HTR-8/SVneo (cell line): ENCODE data around the gene AIG1.
"Not testable (repeated sequence)": the region's sequence is repeated elsewhere in the genome, so short reads cannot be mapped to it uniquely, and the experiment has no call there.

Experiments
- DNase-seq: peaks from one replicate; pipeline ENCODE4 v3.0.0; 2011; ENCODE audit warnings: low spot score, mixed read lengths; ENCODE audit not compliant: insufficient read length
- FAIRE-seq: peaks from 2 replicates; lab custom pipeline; 2011; peaks lifted over from hg19 to GRCh38; lab: Jason Lieb, UNC

AIG1 gene, protein sequence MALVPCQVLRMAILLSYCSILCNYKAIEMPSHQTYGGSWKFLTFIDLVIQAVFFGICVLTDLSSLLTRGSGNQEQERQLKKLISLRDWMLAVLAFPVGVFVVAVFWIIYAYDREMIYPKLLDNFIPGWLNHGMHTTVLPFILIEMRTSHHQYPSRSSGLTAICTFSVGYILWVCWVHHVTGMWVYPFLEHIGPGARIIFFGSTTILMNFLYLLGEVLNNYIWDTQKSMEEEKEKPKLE

DNA sequence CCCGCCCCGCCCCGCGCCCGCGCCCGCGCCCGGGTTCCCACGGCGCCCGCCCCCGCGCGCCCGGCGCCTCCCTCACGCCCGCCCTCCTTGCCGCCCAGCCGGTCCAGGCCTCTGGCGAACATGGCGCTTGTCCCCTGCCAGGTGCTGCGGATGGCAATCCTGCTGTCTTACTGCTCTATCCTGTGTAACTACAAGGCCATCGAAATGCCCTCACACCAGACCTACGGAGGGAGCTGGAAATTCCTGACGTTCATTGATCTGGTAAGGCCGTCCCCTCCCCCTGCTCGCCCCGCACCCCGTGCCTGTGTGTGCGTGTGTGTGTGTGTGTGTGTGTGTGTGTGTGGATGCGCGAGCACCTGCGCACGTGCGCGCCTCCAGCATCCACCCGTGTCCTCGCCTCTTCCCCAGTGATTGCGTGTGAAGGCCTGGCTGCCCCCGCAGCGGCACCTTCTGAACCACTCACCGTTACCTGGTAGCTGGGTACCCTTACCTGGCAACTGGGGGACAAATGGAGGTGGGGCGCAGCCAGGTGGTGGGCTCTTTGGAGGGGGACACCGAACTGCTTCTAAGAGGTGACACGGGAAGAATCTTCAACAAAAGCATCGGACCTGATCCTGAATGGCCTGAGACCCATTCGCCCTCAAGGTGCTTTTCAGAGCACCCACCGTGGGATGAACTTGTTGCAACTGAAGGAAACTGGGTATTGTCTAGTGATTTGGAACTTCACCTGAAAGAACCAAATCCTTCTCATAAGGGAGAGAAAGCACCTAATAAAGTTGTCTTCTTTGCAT lies at the start of gene AIG1:
TSS of gene AIG1 (plus strand) at position 84 of the 791 bp plus-strand sequence. CDS start at position 121, 37 bp downstream.
- DNase-seq: peak; percentile 59
- no peak for FAIRE-seq

DNA sequence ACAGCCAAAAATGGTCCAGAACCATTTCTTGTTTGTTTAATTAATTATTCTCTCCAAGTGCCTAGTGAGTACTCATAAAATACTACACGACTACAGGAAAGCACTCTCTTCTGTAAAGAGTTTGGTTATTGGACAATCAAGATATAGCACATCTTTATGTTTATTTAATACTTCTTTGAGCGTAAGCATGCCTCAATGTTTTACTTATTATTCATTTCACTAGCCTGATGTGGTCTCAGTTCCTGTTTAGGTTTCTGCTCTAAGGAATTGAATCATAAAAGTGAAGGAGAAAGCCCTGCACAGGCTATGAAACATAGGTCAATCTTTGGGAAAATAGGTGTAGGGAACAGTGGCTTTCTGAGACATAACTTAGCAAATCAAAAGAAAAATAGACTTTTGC lies 45.9 kb upstream of the AIG1 start:
- DNase-seq (no peak), FAIRE-seq (no peak)

DNA sequence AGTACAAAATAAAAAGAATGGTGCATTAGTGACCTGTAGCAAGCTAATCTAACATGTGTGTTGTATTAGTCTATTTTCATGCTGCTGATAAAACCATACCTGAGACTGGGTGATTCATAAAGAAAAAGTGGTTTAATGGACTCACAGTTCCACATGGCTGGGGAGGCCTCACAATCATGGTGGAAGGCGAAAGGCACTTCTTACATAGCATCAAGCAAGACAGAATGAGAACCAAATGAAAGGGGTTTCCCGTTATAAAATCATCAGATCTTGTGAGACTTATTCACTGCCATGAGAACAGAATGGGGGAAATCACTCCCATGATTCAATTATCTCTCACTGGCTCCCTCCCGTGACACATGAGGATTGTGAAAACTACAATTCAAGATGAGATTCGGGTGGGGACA lies 45.4 kb upstream of the AIG1 start:
- no peak for FAIRE-seq
- no peak for DNase-seq

DNA sequence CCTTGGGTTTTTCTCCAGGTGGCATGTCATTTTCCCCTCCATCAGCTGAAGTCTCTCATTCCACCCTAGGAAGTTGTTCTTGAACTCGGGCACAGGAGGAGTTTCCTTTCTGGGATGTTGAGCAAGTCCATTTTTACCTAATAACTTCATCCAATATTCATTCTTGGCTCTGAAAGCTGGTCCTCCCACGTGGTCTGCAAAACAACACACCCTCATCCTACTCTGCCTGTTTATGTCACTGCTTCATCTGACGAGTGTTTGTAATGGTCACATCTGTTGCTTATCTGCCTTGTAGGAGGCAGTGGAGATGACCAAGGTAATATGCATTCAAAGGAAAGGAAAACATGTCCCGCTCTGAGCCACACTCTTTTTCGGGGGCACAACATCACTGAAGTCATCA lies 41.7 kb upstream of the AIG1 start:
- DNase-seq (no peak), FAIRE-seq (no peak)

DNA sequence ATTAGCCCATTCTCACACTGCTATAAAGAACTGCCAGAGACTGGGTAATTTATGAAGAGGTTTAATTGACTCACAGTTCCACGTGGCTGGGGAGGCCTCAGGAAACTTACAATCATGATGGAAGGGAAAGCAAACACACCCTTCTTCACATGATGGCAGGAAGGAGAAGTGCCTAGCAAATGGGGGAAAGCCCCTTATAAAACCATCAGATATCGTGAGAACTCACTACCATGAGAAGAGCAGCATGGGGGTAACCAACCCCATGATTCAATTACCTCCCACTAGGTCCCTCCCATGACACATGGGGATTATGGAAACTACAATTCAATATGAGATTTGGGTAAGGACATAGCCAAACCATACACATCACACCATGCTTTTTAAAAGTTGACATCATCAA lies 39.8 kb upstream of the AIG1 start:
- not testable (repeated sequence) for FAIRE-seq, DNase-seq

DNA sequence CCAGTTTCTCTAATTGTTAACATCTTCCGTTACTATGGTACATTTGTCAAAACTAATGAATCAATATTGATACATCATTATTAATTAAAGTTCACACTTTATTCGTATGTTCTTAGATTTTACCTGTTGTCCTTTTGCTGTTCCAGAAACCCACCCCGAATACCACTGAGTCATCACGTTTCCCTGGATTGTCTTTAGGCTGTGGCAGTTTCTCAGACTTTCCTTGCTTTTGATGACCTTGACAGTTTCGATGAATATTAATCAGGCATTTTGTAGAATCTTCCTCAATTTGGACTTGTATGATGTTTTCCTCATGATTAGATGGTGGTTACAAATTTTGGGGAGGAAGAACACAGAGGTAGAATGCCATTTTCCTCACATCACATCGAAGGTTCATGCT lies 39.1 kb upstream of the AIG1 start:
- FAIRE-seq: no peak
- no peak for DNase-seq

DNA sequence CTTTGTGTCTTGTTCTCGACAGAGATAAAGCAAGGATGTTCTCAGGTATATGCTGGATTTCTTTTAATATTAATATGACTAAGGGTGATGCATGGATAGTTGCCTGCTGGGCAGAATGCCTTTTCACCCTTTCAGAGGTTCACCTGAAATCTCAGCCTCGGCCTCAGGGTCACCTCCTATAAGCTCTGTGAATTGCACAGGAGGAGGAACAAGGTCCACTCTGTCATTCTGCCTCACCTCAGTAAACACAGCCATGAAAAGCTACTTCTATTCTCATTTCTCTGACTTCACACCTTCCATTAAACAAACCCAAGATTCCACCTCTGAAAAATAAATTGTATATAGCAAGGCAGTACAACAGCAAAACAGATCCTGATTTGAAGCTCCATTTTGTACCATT lies 38.1 kb upstream of the AIG1 start:
- DNase-seq: no peak
- FAIRE-seq: no peak

DNA sequence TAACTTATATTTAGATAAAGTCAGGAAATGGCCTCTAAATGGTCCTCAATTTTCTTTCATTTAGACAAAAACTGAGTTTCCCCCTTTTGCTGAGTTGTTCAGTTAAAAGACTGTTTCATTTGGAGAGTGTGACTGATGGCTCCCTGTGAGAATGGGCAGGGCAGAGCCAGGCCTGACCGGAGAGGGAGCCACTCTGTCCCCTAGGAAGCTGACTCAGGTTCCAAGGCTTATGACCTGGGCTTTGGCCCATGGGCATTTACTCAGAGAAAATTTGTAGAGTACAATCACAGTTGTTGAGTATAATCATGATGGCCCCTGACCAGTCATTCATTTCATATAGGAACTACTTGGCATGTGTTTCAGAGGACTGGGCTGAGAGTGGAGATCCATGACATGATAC lies 37.0 kb upstream of the AIG1 start:
- FAIRE-seq (no peak), DNase-seq (no peak)

DNA sequence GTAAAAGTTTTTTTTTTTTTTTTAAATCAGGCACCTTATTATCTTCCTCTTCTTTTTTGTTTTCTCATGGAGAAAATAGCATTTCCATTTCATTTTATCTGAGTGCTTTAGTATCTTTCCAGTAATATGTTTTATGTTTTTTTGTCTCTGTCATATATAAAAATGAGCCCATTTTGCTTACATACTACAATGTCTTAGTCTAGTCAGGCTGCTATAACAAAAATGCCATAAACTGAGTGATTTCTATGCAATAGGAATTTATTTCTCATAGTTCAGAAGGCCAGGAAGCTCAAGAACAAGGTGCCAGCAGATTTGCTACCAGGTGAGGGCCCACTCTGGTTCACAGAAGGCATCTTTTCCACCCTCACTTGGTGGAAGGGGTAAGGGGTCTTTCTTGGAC lies 35.7 kb upstream of the AIG1 start:
- DNase-seq (no peak), FAIRE-seq (no peak)

DNA sequence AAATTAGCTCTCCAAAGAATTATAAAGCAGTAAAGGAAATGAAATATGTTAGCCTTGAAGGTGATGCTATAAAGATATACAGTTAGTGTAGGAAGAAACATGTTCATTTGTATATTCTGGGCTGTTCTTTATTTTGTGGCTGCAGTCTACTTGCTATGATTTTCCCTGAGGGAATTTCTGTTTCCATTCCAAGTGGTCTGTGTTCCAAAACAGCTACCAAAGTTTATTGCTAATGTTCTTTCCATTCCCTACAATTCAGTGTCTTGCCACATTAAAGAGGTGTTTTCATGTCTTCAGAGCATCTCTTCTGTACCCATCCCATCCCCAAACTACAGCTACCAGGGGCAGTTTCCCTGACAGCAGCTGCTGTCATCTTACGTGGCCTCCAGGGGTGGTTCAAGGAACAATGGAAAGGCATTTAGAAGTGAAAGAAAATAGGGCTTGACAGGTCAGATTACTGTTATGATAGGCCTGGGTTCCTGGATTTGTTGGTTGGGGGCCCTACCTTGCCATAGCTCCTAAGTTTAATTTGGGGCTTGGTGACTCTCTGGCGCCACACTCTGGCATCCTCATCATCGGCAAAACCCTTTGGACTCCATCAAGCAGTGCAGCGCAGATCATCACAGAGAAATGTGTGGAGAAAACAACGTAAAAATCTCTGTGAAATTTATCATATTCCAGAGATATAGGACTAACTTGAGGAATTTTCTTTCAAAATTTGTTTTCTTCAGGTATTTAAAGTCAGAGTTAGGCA lies 33.8 kb upstream of the AIG1 start:
- no peak for FAIRE-seq
- peak; percentile 10 for DNase-seq

DNA sequence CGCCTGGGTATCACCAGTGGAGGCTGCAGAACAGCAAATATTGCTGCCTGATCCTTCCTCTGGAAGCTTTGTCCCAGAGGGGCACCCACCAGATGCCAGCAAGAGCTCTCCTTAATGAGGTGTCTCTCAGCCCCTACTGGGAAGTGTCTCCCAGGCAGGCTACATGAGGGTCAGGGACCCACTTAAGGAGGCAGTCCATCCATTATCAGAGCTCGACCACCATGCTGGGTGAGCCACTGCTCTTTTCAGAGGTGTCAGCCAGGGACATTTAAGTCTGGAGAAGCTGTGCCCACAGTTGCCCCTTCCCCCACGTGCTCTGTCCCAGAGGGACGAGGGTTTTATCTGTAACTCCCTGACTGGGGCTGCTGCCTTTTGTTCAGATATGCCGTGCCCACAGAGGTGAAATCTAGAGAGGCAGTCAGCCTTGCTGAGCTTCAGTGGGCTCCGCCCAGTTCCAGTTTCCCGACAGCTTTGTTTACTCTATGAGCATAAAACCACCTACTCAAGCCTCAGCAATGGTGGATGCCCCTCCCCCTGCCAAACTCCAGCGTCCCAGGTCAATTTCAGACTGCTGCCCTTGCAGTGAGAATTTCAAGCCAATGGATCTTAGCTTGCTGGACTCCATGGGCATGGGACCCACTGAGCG lies 25.9 kb upstream of the AIG1 start:
- FAIRE-seq: no peak
- no peak for DNase-seq

DNA sequence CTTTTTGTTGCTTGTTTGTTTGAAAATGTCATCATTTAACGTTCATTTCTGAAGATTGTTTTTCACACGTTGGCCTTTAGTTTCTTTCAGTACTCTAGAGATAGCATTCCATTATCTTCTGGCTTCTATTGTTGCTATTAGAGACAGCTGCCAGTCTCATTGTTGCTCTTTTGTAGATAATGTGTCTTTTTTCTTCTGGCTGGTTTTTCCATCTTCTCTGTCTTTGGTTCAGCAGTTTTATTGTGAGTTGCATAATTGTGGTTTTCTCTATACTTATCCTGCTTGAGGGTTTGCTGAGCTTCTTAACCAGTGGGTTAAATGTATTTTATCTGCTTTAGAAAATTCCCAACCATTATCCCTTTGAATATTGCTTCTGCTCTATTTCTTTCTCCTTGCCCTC lies 23.2 kb upstream of the AIG1 start:
- FAIRE-seq (no peak), DNase-seq (no peak)

DNA sequence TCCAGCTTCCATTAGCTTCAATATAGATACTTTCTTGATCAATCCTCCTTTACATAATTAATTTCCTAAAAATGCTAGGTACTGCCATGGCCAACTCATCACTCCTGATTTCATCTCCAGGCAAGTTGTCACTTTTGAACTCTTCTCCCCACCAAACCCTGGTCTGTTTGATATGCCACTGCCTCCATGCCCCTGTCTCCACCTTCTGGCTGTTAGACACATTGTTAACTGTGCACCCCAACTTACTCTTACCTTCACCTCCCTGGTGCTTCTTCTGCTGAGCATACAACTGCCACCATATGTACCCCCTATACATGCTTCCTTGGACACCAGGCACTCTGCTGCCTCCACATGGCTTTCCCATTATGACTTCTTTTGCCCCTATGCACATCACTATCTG lies 21.9 kb upstream of the AIG1 start:
- DNase-seq (no peak), FAIRE-seq (no peak)

DNA sequence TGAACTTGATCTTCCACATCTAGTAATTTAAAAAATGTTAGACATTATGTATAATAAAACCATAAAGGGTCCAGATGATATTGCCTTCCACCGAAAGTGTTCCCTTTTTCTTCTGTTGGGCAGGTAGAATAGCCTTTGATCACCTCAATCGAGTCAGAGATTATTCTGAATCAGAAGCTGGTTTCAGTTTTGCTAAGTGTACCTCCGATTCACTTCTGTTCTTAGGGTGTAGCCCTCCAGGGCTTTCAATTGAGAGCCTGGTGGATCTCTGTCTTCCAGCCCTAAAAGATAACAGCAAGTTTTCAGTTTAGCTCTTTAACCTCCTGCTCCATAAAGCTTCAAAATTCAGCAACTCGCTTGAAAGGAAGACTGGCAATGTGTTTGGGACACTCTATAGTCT lies 21.1 kb upstream of the AIG1 start:
- DNase-seq (no peak), FAIRE-seq (no peak)

DNA sequence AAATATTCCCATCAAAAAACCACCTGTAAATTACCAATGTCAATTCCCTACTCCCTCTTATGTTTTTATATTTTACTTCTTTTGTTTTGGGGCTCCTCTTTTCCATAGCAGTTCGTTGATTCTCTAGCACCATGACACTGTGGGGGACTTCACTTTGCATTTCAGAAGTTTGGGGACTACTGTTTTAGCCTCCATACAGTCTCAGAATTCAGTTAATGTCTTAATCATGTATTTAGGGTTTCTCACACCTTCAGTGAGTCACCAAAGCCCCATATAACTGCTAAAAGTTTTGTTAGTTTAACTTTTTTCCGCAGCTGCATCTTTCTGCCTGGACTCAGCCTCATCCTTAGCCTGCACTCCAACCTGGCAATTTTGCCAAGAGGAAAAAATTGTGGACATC lies 20.7 kb upstream of the AIG1 start:
- no peak for DNase-seq
- FAIRE-seq: no peak

DNA sequence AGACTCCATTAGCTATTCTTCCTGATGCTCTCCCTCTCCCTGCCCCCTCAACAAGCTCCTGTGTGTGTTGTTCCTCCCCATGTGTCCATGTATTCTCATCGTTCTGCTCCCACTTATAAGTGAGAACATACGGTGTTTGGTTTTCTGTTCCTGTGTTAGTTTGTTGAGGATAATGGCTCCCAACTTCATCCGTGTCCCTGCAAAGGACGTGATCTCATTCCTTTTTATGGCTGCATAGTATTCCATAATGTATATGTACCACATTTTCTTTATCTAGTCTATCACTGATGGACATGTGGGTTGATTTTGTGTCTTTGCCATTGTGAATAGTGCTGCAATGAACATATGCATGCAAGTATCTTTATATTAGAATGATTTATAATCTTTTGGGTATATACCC lies 16.3 kb upstream of the AIG1 start:
- not testable (repeated sequence) for DNase-seq, FAIRE-seq

DNA sequence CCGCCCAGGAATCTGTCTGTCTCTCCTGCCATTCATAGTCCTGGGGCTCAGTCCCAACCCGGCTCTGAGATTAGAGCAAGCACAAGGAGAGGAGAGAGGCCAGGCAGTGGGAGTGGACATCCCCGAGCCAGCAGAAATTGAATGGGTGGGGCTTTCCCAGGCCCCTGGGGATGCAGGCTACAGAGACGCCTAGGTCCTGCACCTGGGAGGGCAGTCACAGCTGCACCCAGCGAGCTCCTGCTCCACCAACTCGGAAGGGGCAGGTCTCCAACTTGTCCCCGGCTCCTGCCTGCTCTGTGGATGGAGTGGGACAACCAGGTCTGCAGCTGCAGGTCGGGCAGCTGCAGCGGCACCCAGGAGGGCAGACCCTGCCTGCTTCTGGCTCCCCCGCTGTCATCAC lies 11.1 kb upstream of the AIG1 start:
- no peak for FAIRE-seq
- DNase-seq: no peak

DNA sequence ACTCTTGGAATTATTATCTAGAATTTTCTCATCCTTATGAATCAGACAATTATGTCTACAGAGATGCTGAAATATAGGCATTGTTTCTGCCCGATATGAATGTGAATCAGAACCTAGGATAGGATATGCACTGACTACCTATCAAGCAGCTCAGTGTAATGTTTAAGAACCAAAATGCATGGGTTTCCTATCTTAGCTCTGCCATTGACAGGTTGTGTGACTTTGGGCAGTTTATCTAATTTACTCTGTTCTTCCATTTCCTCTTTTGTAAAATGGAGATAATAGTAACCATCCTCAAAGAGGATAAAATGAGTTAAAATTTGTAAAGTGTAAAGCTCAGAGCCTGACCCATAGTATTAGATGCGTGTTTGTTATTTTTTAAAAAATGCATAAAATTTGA lies 10.2 kb upstream of the AIG1 start:
- no peak for DNase-seq
- no peak for FAIRE-seq

DNA sequence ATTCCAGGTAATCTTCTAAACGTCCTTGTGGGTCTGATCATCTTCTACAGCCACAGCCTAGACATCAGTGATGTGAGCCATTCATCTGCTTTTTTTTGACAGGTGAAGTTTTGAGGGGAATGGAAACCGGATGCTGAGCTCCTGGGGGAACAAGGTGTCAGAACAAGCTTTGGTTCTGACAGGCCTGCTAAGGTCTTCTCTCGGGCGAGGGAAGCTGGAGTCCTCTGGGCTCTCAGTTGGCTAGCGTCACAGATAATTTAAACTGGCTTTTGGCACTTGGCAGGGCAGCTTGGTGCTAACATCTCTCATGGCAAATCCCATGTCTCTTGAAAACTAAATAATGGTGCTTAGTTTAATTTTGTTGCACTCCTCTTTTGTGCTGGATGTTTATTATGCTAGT lies 8.4 kb upstream of the AIG1 start:
- FAIRE-seq: no peak
- DNase-seq: no peak

DNA sequence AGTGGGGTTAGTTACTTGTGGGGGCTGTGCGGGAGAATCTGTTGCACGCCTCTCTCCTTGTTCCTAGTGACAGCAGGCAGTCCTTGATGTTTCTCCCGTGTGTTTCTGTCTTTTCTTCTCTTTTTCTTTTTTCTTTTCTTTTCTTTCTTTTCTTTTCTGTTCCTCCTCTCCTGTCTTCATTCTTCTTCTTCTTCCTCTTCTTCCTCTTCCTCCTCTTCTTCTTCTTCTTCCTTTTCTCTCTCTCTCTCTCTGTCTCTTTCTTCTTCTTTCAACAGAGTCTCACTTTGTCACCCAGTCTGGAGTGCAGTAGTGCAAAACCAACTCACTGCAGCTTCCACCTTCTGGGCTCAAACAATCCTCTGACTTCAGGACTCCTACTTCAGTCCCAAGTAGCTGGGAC lies 6.8 kb upstream of the AIG1 start:
- no peak for FAIRE-seq
- no peak for DNase-seq

DNA sequence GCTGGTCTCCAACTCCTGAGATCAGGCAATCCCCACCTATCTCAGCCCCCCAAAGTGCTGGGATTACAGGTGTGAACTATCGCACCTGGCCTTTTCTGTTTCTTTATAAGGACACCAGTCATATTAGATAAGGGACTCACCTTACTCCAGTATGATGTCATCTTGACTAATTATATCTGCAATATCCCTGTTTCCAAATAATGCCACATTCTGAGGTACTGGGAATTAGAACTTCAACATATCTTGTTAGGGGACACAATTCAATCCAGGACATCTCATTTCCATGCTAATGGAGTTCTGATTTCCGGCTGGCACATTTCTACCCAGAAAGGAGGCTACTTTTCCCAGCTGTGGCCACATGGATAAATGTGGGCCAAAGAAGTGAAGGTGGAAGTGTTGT lies 6.4 kb upstream of the AIG1 start:
- DNase-seq (no peak), FAIRE-seq (no peak)
